Caco-2 (cell line): ENCODE measurements around the gene KLF15. TPM values are rescaled to one million over a fixed set of nuclear protein-coding genes. Genes with fewer than 3 reads are reported as not detected.

Experiments
- BruUV-seq: library from RNA; stranded (reverse); fragments of 400-500 nt; replicated peaks from 2 replicates; lab custom pipeline; 2021; lab: Mats Ljungman, UMichigan
- CTCF ChIA-PET: fragments of 300-600 bp; sonication (Branson Sonifier 250); formaldehyde crosslinking; loops from one replicate; lab custom pipeline; 2022; ENCODE audit warnings: antibody characterized with exemption; lab: Charles Lee
- POLR2A ChIA-PET: fragments of 300-600 bp; sonication (Branson Sonifier 250); formaldehyde crosslinking; loops from one replicate; lab custom pipeline; 2022; ENCODE audit warnings: antibody characterized with exemption; lab: Charles Lee
- DNase-seq, 2 experiments: peaks; one replicate each; pipeline versions ENCODE4 v3.0.0 to v3.0.0-alpha.2; 2020 to 2022
- H3K27me3 ChIP-seq: replicated peaks from 2 replicates; pipeline ENCODE4 v1.6.0; 2011; ENCODE audit warnings: low read length; ENCODE audit not compliant: control insufficient read depth, insufficient read depth
- H3K36me3 ChIP-seq: 2 replicates; pipeline ENCODE4 v1.5.1; 2011; ENCODE audit warnings: low read length; ENCODE audit not compliant: control insufficient read depth, insufficient read depth
- H3K4me1 ChIP-seq: fragments of 250-450 bp; sonication (Bioruptor Pico); 2 replicates; pipeline ENCODE4 v1.5.1; 2020; ENCODE audit warnings: mild to moderate bottlenecking
- H3K4me3 ChIP-seq: 2 replicates; pipeline ENCODE4 v1.5.1; 2011; ENCODE audit warnings: low read depth, mild to moderate bottlenecking, control low read depth, low read length
- H3K9me3 ChIP-seq: fragments of 250-450 bp; sonication (Bioruptor Pico); 2 replicates; pipeline ENCODE4 v1.5.1; 2020; ENCODE audit warnings: mild to moderate bottlenecking, moderate library complexity
- H3K27ac Mint-ChIP-seq: one replicate; pipeline ENCODE4 v1.8.0; 2022; ENCODE audit warnings: mixed read lengths; ENCODE audit not compliant: unreplicated experiment
- H3K27me3 Mint-ChIP-seq: one replicate; pipeline ENCODE4 v1.8.0; 2022; ENCODE audit warnings: mixed read lengths; ENCODE audit not compliant: insufficient read depth, unreplicated experiment
- H3K36me3 Mint-ChIP-seq: one replicate; pipeline ENCODE4 v1.8.0; 2022; ENCODE audit warnings: mild to moderate bottlenecking, mixed read lengths; ENCODE audit not compliant: insufficient read depth, unreplicated experiment
- H3K4me1 Mint-ChIP-seq: one replicate; pipeline ENCODE4 v1.8.0; 2022; ENCODE audit warnings: low read depth, mixed read lengths; ENCODE audit not compliant: unreplicated experiment
- H3K4me3 Mint-ChIP-seq: one replicate; pipeline ENCODE4 v1.8.0; 2022; ENCODE audit warnings: mild to moderate bottlenecking, moderate library complexity, mixed read lengths; ENCODE audit not compliant: unreplicated experiment
- H3K9me3 Mint-ChIP-seq: one replicate; pipeline ENCODE4 v1.8.0; 2022; ENCODE audit warnings: mixed read lengths; ENCODE audit not compliant: unreplicated experiment
- CTCF ChIP-seq, 2 experiments: fragments of 200-600 bp in 1 of 2; IDR thresholded peaks; 1 replicate in 1 of 2; 2 replicates in 1 of 2; pipeline versions ENCODE4 v1.5.1 to v1.8.0; 2011 to 2022; ENCODE audit warnings: antibody characterized with exemption in 1 of 2, control low read depth in 1 of 2, inconsistent platforms in 1 of 2, low read depth in 1 of 2, low read length in 1 of 2, mild to moderate bottlenecking in 1 of 2, moderate library complexity in 1 of 2; ENCODE audit not compliant: insufficient read depth in 1 of 2, severe bottlenecking in 1 of 2, unreplicated experiment in 1 of 2
- intact Hi-C: fragments of 100-400 bp; cut with micrococcal nuclease; formaldehyde crosslinking; loops from one replicate; pipeline ENCODE4 v1.10.0; 2022; ENCODE audit not compliant: unreplicated experiment
- total RNA-seq: library from RNA; stranded (reverse); gene quantifications from 2 replicates; pipeline ENCODE4 v1.2.3, GENCODE V29; 2022

KLF15 gene
- total RNA-seq, 1 experiment from 2014 or later: 2.7 TPM

DNA sequence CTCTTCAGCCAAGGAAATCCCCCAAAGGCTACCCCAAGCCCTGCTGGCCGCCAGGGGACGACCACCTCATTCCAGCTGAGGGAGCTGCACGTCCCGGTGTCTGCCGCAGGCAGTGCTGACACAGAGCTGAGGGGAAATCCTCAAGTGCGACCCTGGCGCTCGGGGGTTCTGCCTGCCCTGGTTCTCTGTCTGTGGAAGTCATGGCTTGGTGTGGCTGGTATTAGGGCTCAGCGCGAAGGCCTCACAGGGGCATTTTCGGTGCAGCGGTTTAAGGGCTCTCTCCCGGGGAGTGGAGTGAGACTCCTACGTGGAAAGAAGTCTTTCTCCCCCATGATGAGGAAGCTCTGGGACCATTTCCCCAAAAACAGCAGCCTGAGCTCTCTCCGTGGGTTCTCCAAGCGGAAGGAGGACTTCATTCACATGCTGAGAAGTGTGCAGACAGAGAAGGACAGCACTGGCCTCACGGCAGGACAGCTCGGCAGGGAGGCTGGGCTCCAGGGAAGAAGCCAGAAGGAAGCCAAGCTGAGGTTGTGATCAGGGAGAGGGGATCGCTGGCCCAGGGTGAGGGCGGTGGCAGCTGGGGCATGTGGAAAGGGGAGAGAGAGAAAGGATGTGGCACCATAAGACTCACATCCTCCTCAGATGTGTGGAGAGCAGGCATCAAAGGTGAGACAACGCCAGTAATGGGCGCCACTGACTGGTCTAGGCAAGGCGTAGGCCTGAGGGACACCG, 48.6 kb downstream of the KLF15 start:
- H3K27ac Mint-ChIP-seq: no peak overlapping the region
- Histone ChIP-seq H3K27me3 (no peaks in the 10 kb centered on the region), H3K9me3 (peaks cover 3% of the 10 kb centered on the region; the same call in 1 of the 2 replicates), H3K36me3 (no peaks in the 10 kb centered on the region), H3K4me1 (no peaks in the 10 kb centered on the region), H3K4me3 (no peak overlapping the region)
- H3K27me3 Mint-ChIP-seq: no peaks in the 10 kb centered on the region
- BruUV-seq: no TSS peak
- CTCF ChIA-PET: no interaction called here
- intact Hi-C loops: no loop called here
- peaks cover 11% of the 10 kb centered on the region for H3K9me3 Mint-ChIP-seq
- H3K4me3 Mint-ChIP-seq: no peak overlapping the region
- TF ChIP-seq CTCF (IDR thresholded peaks at IDR 0.05; ENCODE audit: insufficient read depth in 1 of 2, low read depth in 1 of 2, low read length in 1 of 2, severe bottlenecking in 1 of 2, unreplicated experiment in 1 of 2): no peak
- no peak for DNase-seq
- no peaks in the 10 kb centered on the region for H3K4me1 Mint-ChIP-seq
- no peaks in the 10 kb centered on the region for H3K36me3 Mint-ChIP-seq
- POLR2A ChIA-PET: no interaction called here

GRCh38 chr3:126307591-126308393, 49.4 kb downstream of the KLF15 start:
- Mint-ChIP-seq H3K4me3 (no peak overlapping the region), H3K36me3 (no peaks in the 10 kb centered on the region), H3K4me1 (no peaks in the 10 kb centered on the region), H3K27ac (no peak overlapping the region), H3K9me3 (peaks cover 19% of the 10 kb centered on the region), H3K27me3 (no peaks in the 10 kb centered on the region)
- H3K27me3 ChIP-seq: no peaks in the 10 kb centered on the region
- no TSS peak for BruUV-seq
- ChIA-PET CTCF (no interaction called here), POLR2A (no interaction called here)
- intact Hi-C loops: no loop called here
- peaks cover 10% of the 10 kb centered on the region for H3K9me3 ChIP-seq
- no peak for DNase-seq
- no peaks in the 10 kb centered on the region for H3K36me3 ChIP-seq
- TF ChIP-seq CTCF (IDR thresholded peaks at IDR 0.05; ENCODE audit: insufficient read depth in 1 of 2, low read depth in 1 of 2, low read length in 1 of 2, severe bottlenecking in 1 of 2, unreplicated experiment in 1 of 2): no peak
- no peak overlapping the region for H3K4me3 ChIP-seq
- H3K4me1 ChIP-seq: no peaks in the 10 kb centered on the region

DNA sequence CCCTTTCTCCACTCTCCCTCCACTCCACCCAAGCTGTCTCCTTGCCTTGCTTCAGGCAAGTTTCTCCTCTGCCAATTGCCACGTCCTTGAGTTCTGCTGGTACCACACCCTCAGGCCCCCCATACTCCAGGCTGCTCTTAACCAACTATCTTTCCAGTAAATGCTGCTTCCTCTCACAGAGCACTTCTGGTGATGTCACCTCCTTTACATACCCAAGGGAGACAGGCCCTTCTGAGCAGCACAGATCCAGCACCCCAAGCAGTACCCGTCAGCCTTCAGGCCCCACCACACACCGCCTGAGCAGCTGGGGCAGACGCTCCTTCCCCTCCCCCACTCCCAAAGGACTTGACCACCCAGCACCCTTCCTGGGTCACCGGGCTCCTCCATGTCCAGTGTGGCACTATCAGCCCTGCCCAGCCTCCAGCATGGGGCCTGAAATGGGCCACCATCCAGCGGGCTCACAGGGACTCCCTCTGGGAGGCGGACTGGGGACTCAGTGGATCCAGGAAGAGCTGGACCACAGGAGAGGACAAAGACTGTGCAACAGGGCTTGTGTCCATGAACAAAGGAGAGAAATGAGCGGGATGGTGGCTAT, 50.2 kb downstream of the KLF15 start:
- ChIA-PET POLR2A (no interaction called here), CTCF (no interaction called here)
- Mint-ChIP-seq H3K4me3 (no peak overlapping the region), H3K9me3 (peaks cover 24% of the 10 kb centered on the region), H3K27me3 (no peaks in the 10 kb centered on the region), H3K27ac (no peak overlapping the region), H3K36me3 (no peaks in the 10 kb centered on the region), H3K4me1 (no peaks in the 10 kb centered on the region)
- no peak for TF ChIP-seq CTCF (IDR thresholded peaks at IDR 0.05; ENCODE audit: insufficient read depth in 1 of 2, low read depth in 1 of 2, low read length in 1 of 2, severe bottlenecking in 1 of 2, unreplicated experiment in 1 of 2)
- Histone ChIP-seq H3K36me3 (no peaks in the 10 kb centered on the region), H3K9me3 (peaks cover 12% of the 10 kb centered on the region), H3K27me3 (no peaks in the 10 kb centered on the region), H3K4me3 (no peak overlapping the region), H3K4me1 (no peaks in the 10 kb centered on the region)
- DNase-seq: no peak
- BruUV-seq: no TSS peak
- intact Hi-C loops: no loop called here
